Measurements from ENCODE around the gene SLC9A8.

DNA sequence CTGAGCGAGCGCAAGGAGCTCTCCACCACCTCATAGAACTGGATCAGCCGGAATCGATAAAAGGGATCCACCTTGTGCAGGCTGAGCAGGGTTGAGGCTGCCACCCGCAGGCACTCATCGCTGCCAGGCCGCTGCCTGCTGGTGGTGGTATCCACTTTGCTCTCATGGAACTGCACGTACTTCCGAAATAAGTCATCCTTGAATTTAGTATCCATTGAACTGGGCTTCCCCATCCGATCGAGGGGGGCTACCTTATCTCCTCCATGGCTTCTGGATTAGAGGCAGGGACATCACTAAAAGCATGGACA lies 95.6 kb downstream of the SLC9A8 start:
- TF ChIP-seq, protein P1, sequence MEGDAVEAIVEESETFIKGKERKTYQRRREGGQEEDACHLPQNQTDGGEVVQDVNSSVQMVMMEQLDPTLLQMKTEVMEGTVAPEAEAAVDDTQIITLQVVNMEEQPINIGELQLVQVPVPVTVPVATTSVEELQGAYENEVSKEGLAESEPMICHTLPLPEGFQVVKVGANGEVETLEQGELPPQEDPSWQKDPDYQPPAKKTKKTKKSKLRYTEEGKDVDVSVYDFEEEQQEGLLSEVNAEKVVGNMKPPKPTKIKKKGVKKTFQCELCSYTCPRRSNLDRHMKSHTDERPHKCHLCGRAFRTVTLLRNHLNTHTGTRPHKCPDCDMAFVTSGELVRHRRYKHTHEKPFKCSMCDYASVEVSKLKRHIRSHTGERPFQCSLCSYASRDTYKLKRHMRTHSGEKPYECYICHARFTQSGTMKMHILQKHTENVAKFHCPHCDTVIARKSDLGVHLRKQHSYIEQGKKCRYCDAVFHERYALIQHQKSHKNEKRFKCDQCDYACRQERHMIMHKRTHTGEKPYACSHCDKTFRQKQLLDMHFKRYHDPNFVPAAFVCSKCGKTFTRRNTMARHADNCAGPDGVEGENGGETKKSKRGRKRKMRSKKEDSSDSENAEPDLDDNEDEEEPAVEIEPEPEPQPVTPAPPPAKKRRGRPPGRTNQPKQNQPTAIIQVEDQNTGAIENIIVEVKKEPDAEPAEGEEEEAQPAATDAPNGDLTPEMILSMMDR (IDR thresholded peaks at IDR 0.05 in 2 of 3, conservative IDR thresholded peaks at IDR 0.05 in 1 of 3; ENCODE audit: insufficient read depth in 2 of 3, low read depth in 1 of 3, low read length in 3 of 3): no peak
- TF ChIP-seq PHF8 (IDR thresholded peaks at IDR 0.05; ENCODE audit: borderline replicate concordance, low read length) (no peak), CC2D1A (IDR thresholded peaks at IDR 0.05) (no peak), SP2 (IDR thresholded peaks at IDR 0.05; ENCODE audit: extremely low read depth, low read depth, low read length, poor library complexity, severe bottlenecking) (no peak)
- TF ChIP-seq, protein P2, sequence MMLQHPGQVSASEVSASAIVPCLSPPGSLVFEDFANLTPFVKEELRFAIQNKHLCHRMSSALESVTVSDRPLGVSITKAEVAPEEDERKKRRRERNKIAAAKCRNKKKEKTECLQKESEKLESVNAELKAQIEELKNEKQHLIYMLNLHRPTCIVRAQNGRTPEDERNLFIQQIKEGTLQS (IDR thresholded peaks at IDR 0.05): no peak
- TF ChIP-seq, protein P2 (CRISPR knock-in tag; conservative IDR thresholded peaks at IDR 0.05): no peak

All from K562 (cell line).